GM21717 (cell line): ENCODE results near the gene ANKRD6.
A peak's percentile ranks its signal among the peaks of the same experiment; 100 is the strongest.

ENCODE experiments used
- ATAC-seq: cut with Tn5 transposase; IDR thresholded peaks from one replicate; pipeline ENCODE4 v1.9.1; 2021; ENCODE audit warnings: mild to moderate bottlenecking, moderate library complexity; ENCODE audit not compliant: unreplicated experiment

ANKRD6 gene

GRCh38 chr6:89464295-89464694 lies 31.3 kb downstream of the ANKRD6 start:
- ATAC-seq = no peak

- no peak for ATAC-seq
These were observed 34.5 kb downstream of the ANKRD6 start for GRCh38 chr6:89467437-89467836.

GRCh38 chr6:89468998-89469397 lies 36.0 kb downstream of the ANKRD6 start:
- ATAC-seq = no peak

- no peak for ATAC-seq
These were observed 38.4 kb downstream of the ANKRD6 start for GRCh38 chr6:89471287-89471867.

- ATAC-seq = no peak
These were observed 42.1 kb downstream of the ANKRD6 start for GRCh38 chr6:89475101-89475500.

- peak; percentile 61 for ATAC-seq
These were observed 42.7 kb downstream of the ANKRD6 start for GRCh38 chr6:89475634-89476033.

- no peak for ATAC-seq
These were observed 46.9 kb downstream of the ANKRD6 start for GRCh38 chr6:89479897-89480296.

- ATAC-seq = no peak
These were observed 48.7 kb downstream of the ANKRD6 start for GRCh38 chr6:89481695-89482094.

GRCh38 chr6:89482126-89482525 lies 49.2 kb downstream of the ANKRD6 start:
- no peak for ATAC-seq

- no peak for ATAC-seq
These were observed 50.3 kb downstream of the ANKRD6 start for GRCh38 chr6:89483111-89483720.

GRCh38 chr6:89485320-89485719 lies 52.4 kb downstream of the ANKRD6 start:
- no peak for ATAC-seq

GRCh38 chr6:89487864-89488263 lies 54.9 kb downstream of the ANKRD6 start:
- ATAC-seq = no peak

- ATAC-seq = no peak
These were observed 55.5 kb downstream of the ANKRD6 start for GRCh38 chr6:89488438-89488837.

- ATAC-seq = no peak
These were observed 56.1 kb downstream of the ANKRD6 start for GRCh38 chr6:89489078-89489477.

GRCh38 chr6:89492025-89492640 lies 59.2 kb downstream of the ANKRD6 start:
- ATAC-seq = no peak

GRCh38 chr6:89494131-89494793 lies 61.3 kb downstream of the ANKRD6 start:
- no peak for ATAC-seq

- no peak for ATAC-seq
These were observed 63.1 kb downstream of the ANKRD6 start for GRCh38 chr6:89495961-89496535.

GRCh38 chr6:89500611-89501010 lies 67.7 kb downstream of the ANKRD6 start:
- ATAC-seq = no peak

- ATAC-seq = no peak
These were observed 68.3 kb downstream of the ANKRD6 start for GRCh38 chr6:89501222-89501621.

- ATAC-seq = no peak
These were observed 68.8 kb downstream of the ANKRD6 start for GRCh38 chr6:89501753-89502152.

GRCh38 chr6:89503641-89504040 lies 70.7 kb downstream of the ANKRD6 start:
- ATAC-seq = no peak

GRCh38 chr6:89505847-89506246 lies 72.9 kb downstream of the ANKRD6 start:
- ATAC-seq = no peak
